H1 (cell line): ENCODE data around the gene RPS6KA2. TPM values are rescaled to one million over a fixed set of nuclear protein-coding genes. Genes with fewer than 3 reads are reported as not detected.

ENCODE experiments used
- CTCF ChIA-PET: fragments of 300-600 bp; sonication (Branson Sonifier 250); formaldehyde crosslinking; loops from one replicate; lab custom pipeline; 2021; ENCODE audit not compliant: partially characterized antibody; lab: Charles Lee
- POLR2A ChIA-PET: fragments of 300-600 bp; sonication (Branson Sonifier 250); formaldehyde crosslinking; loops from one replicate; lab custom pipeline; 2021; ENCODE audit warnings: inconsistent platforms; ENCODE audit not compliant: partially characterized antibody; lab: Charles Lee
- DNase-seq, 2 experiments: peaks; one replicate each; pipeline versions ENCODE4 v3.0.0 to v3.0.0-alpha.2; 2010 to 2022; ENCODE audit warnings: low spot score in 2 of 2, low read depth in 1 of 2, mixed read lengths in 1 of 2
- FAIRE-seq: peaks from 2 replicates; lab custom pipeline; 2011; peaks lifted over from hg19 to GRCh38; lab: Jason Lieb, UNC
- H2AFZ ChIP-seq: 2 replicates; pipeline ENCODE4 v1.8.1; 2012; ENCODE audit warnings: low read length, inconsistent platforms
- H2AK5ac ChIP-seq: 2 replicates; pipeline ENCODE4 v1.6.1; 2013; ENCODE audit warnings: low read depth, low read length
- H2BK120ac ChIP-seq: replicated peaks from 2 replicates; pipeline ENCODE3; 2013; ENCODE audit warnings: low read depth, low read length, inconsistent platforms
- H2BK12ac ChIP-seq: 2 replicates; pipeline ENCODE4 v1.6.1; 2013; ENCODE audit warnings: low read depth, low read length
- H2BK15ac ChIP-seq: 2 replicates; pipeline ENCODE4 v1.6.1; 2013; ENCODE audit warnings: low read length
- H2BK20ac ChIP-seq: 2 replicates; pipeline ENCODE4 v1.6.1; 2013; ENCODE audit warnings: low read length
- H2BK5ac ChIP-seq: 2 replicates; pipeline ENCODE4 v1.6.1; 2013; ENCODE audit warnings: low read depth, low read length
- H3K14ac ChIP-seq: 2 replicates; pipeline ENCODE4 v1.6.1; 2013; ENCODE audit warnings: inconsistent platforms; ENCODE audit not compliant: insufficient read length
- H3K18ac ChIP-seq: 2 replicates; pipeline ENCODE4 v1.6.1; 2013; ENCODE audit warnings: low read length; ENCODE audit errors: extremely low read depth
- H3K23ac ChIP-seq: 2 replicates; pipeline ENCODE4 v1.6.1; 2013; ENCODE audit warnings: inconsistent platforms; ENCODE audit not compliant: insufficient read length
- H3K23me2 ChIP-seq: 2 replicates; pipeline ENCODE4 v1.6.1; 2013; ENCODE audit warnings: low read depth, low read length
- H3K27ac ChIP-seq: 2 replicates; pipeline ENCODE4 v1.6.1; 2011; ENCODE audit warnings: low read depth, low read length, inconsistent platforms
- H3K27me3 ChIP-seq, 4 experiments: replicated peaks in 1 of 4; 1 replicate in 1 of 4; 2 replicates in 3 of 4; pipeline versions ENCODE4 v1.6.1 to v1.8.1; 2011 to 2013; ENCODE audit warnings: low read length in 3 of 4, mild to moderate bottlenecking in 3 of 4, inconsistent platforms in 2 of 4, mixed read lengths in 2 of 4, moderate library complexity in 1 of 4; ENCODE audit not compliant: control insufficient read depth in 3 of 4, insufficient read depth in 3 of 4; ENCODE audit errors: extremely low read depth in 1 of 4
- H3K36me3 ChIP-seq, 4 experiments: 2 replicates each; pipeline versions ENCODE4 v1.6.1 to v1.8.1; 2011 to 2013; ENCODE audit warnings: mild to moderate bottlenecking in 4 of 4, low read length in 3 of 4, moderate library complexity in 2 of 4, control low read depth in 1 of 4, inconsistent platforms in 1 of 4; ENCODE audit not compliant: insufficient read depth in 4 of 4, control insufficient read depth in 2 of 4
- H3K4ac ChIP-seq: replicated peaks from 2 replicates; pipeline ENCODE3; 2013; ENCODE audit warnings: low read length, low read depth, mixed read lengths, inconsistent platforms; ENCODE audit not compliant: insufficient read length
- H3K4me1 ChIP-seq, 4 experiments: replicated peaks in 1 of 4; 1 replicate in 1 of 4; 2 replicates in 3 of 4; pipeline versions ENCODE4 v1.6.1 to v1.8.1; 2011 to 2013; ENCODE audit warnings: low read length in 3 of 4, inconsistent platforms in 2 of 4, mixed read lengths in 1 of 4; ENCODE audit not compliant: insufficient read depth in 4 of 4, control insufficient read depth in 3 of 4
- H3K4me2 ChIP-seq, 2 experiments: 2 replicates each; pipeline versions ENCODE4 v1.6.1 to v1.8.1; 2011 to 2013; ENCODE audit warnings: low read depth in 2 of 2, low read length in 2 of 2, control low read depth in 1 of 2, inconsistent platforms in 1 of 2, mild to moderate bottlenecking in 1 of 2; ENCODE audit not compliant: insufficient read depth in 1 of 2
- H3K4me3 ChIP-seq, 4 experiments: fragments of 200-600, 300-600 bp in 1 of 4; sonication (generic), shearing (Covaris generic), sonication (Bioruptor Twin) in 1 of 4; 2 replicates each; pipeline versions ENCODE4 v1.5.1 to v1.8.1; 2011 to 2016; ENCODE audit warnings: low read length in 4 of 4, low read depth in 3 of 4, control low read depth in 2 of 4, inconsistent platforms in 2 of 4, mild to moderate bottlenecking in 2 of 4, mixed read lengths in 1 of 4, moderate library complexity in 1 of 4; ENCODE audit not compliant: insufficient read depth in 2 of 4; ENCODE audit errors: extremely low read depth in 1 of 4
- H3K56ac ChIP-seq: replicated peaks from 2 replicates; pipeline ENCODE3; 2013; ENCODE audit warnings: low read depth, mild to moderate bottlenecking, mixed read lengths, low read length, inconsistent platforms; ENCODE audit not compliant: insufficient read length
- H3K79me1 ChIP-seq: 2 replicates; pipeline ENCODE4 v1.6.1; 2013; ENCODE audit warnings: low read depth, low read length, control low read depth
- H3K79me2 ChIP-seq, 2 experiments: 2 replicates each; pipeline versions ENCODE4 v1.6.1 to v1.8.1; 2012 to 2013; ENCODE audit warnings: low read length in 2 of 2, mild to moderate bottlenecking in 2 of 2, inconsistent platforms in 1 of 2; ENCODE audit not compliant: insufficient read depth in 2 of 2, control insufficient read depth in 1 of 2
- H3K9ac ChIP-seq, 4 experiments: replicated peaks in 1 of 4; 1 replicate in 1 of 4; 2 replicates in 3 of 4; pipeline versions ENCODE4 v1.6.1 to v1.8.1; 2011 to 2013; ENCODE audit warnings: low read depth in 3 of 4, low read length in 3 of 4, control low read depth in 2 of 4, mild to moderate bottlenecking in 2 of 4, moderate library complexity in 2 of 4, inconsistent platforms in 1 of 4; ENCODE audit errors: extremely low read depth in 1 of 4
- H3K9me3 ChIP-seq, 2 experiments: 2 replicates each; pipeline versions ENCODE4 v1.6.1 to v1.8.1; 2012 to 2013; ENCODE audit warnings: mild to moderate bottlenecking in 2 of 2, moderate library complexity in 2 of 2, control low read depth in 1 of 2, inconsistent platforms in 1 of 2, low read depth in 1 of 2, low read length in 1 of 2, mixed read lengths in 1 of 2; ENCODE audit not compliant: insufficient read depth in 2 of 2
- H4K20me1 ChIP-seq, 2 experiments: replicated peaks in 1 of 2; 2 replicates each; pipeline versions ENCODE3 to v1.8.1; 2011 to 2013; ENCODE audit warnings: inconsistent platforms in 2 of 2, low read length in 2 of 2, mild to moderate bottlenecking in 1 of 2; ENCODE audit not compliant: insufficient read depth in 2 of 2, control insufficient read depth in 1 of 2
- H4K5ac ChIP-seq: 2 replicates; pipeline ENCODE4 v1.6.1; 2013; ENCODE audit warnings: low read length, low read depth, mixed read lengths, inconsistent platforms; ENCODE audit not compliant: insufficient read length
- H4K8ac ChIP-seq: 2 replicates; pipeline ENCODE4 v1.8.0; 2013; ENCODE audit warnings: mild to moderate bottlenecking, moderate library complexity, low read length, inconsistent platforms; ENCODE audit not compliant: insufficient read depth; ENCODE audit errors: extremely low read depth
- H4K91ac ChIP-seq: replicated peaks from 2 replicates; pipeline ENCODE3; 2013; ENCODE audit warnings: low read length, mixed read lengths, inconsistent platforms; ENCODE audit not compliant: insufficient read length
- RBBP5 ChIP-seq: IDR thresholded peaks from 2 replicates; pipeline ENCODE4 v1.7.1; 2012; ENCODE audit warnings: low read depth, mild to moderate bottlenecking, inconsistent platforms, low read length, moderate library complexity, borderline replicate concordance
- SP4 ChIP-seq: IDR thresholded peaks from 2 replicates; pipeline ENCODE4 v1.6.1; 2012; ENCODE audit warnings: low read length, inconsistent platforms
- WGBS, 2 experiments: shearing (Covaris generic) in 1 of 2; methylation state at CpG; one replicate each; pipeline versions ENCODE4 v1.1.6 to v1.1.7; 2013 to 2015; ENCODE audit warnings: low lambda C conversion rate in 2 of 2, mixed read lengths in 2 of 2, inconsistent platforms in 1 of 2, low coverage in 1 of 2, missing lambda C conversion rate in 1 of 2; ENCODE audit not compliant: insufficient replicate concordance in 2 of 2, insufficient coverage in 1 of 2, insufficient read length in 1 of 2; ENCODE audit errors: extremely low coverage in 1 of 2, missing lambda C conversion rate in 1 of 2; 5-methylcytosine and 5-hydroxymethylcytosine counted together
- polyA plus RNA-seq, 7 experiments: library from polyadenylated mRNA; depleted of rRNA in 3 of 7; stranded (reverse) in 5 of 7; unstranded in 2 of 7; fragments of >200 nt in 5 of 7; fragments of 200-250 nt in 2 of 7; gene quantifications; 1 replicate in 5 of 7; 2 replicates in 1 of 7; 4 replicates in 1 of 7; pipeline versions ENCODE4 v1.2.1 to v1.2.3, GENCODE V29; 2011 to 2013; ENCODE audit warnings: missing spikeins in 2 of 7, mixed read lengths in 2 of 7
- total RNA-seq: library from RNA; stranded (reverse); fragmentation: NEBNext Ultra II Directional; extraction: Animal tissue kit (Norgen Biotek cat#: 25700); gene quantifications from 2 replicates; pipeline ENCODE4 v1.2.1, GENCODE V29; 2021

Gene RPS6KA2
- total and polyA plus RNA-seq, 2 of the 8 experiments (the other 6 are each of a cell fraction or from before 2014, with no cell fraction given): 8.8 to 25.7 TPM

GRCh38 chr6:166496460-166496859, 130.6 kb downstream of the RPS6KA2 start:
- H2AK5ac ChIP-seq: no peak overlapping the region
- H3K27me3 ChIP-seq: no peaks in the 10 kb centered on the region
- H3K36me3 ChIP-seq: peaks cover 0 to 4% (median 1%) of the 10 kb centered on the region in 4 experiments; a peak in 3 of 8 replicates
- POLR2A ChIA-PET: interaction anchor here (1.1 kb wide), 1 partner anchor 9 kb away, joined by 3 read pairs; no protein-coding TSS in a partner anchor
- DNase-seq (no peak), FAIRE-seq (no peak)
- H2BK20ac ChIP-seq: no peak overlapping the region
- H2AFZ ChIP-seq: no peak overlapping the region
- no peak overlapping the region for H3K14ac ChIP-seq
- no peak overlapping the region for H4K5ac ChIP-seq
- H4K8ac ChIP-seq: no peak overlapping the region; the same call in 1 of the 2 replicates
- H3K9ac ChIP-seq: no peak overlapping the region
- H2BK5ac ChIP-seq: no peak overlapping the region
- H3K23ac ChIP-seq: no peak overlapping the region
- no peaks in the 10 kb centered on the region for H3K23me2 ChIP-seq
- no peaks in the 10 kb centered on the region for H3K9me3 ChIP-seq
- no peak overlapping the region for H2BK120ac ChIP-seq
- no peaks in the 10 kb centered on the region for H3K79me1 ChIP-seq
- no peak overlapping the region for H4K91ac ChIP-seq
- no peaks in the 10 kb centered on the region for H3K79me2 ChIP-seq
- H3K4me3 ChIP-seq: no peak overlapping the region
- no peak overlapping the region for H3K4ac ChIP-seq
- H3K18ac ChIP-seq: no peak overlapping the region
- CTCF ChIA-PET: interaction anchor here (0.9 to 1.3 kb wide), 2 partner anchors 10 to 18 kb away, joined by 3 to 6 read pairs; no protein-coding TSS in a partner anchor
- H3K27ac ChIP-seq: no peak overlapping the region
- WGBS, 2 experiments: 88% methylated on average over 2 of the region's 2 CpGs; no CpG with 5 or more reads in 1 of the 2 experiments
- peaks cover 0 to under 1% of the 10 kb centered on the region in 2 experiments for H4K20me1 ChIP-seq
- no peak overlapping the region for H3K4me2 ChIP-seq
- H3K56ac ChIP-seq: no peak overlapping the region
- no peaks in the 10 kb centered on the region for H3K4me1 ChIP-seq
- no peak overlapping the region for H2BK15ac ChIP-seq
- no peak overlapping the region for H2BK12ac ChIP-seq
- no peak for TF ChIP-seq SP4
- TF ChIP-seq RBBP5: no peak
